Colonic mucosa (tissue), 4 donors: ENCODE results near the gene PCIF1. TPM values are rescaled to one million over a fixed set of nuclear protein-coding genes. Genes with fewer than 3 reads are reported as not detected.
A peak's percentile ranks its signal among the peaks of the same experiment; 100 is the strongest.
"Not testable (repeated sequence)": the region's sequence is repeated elsewhere in the genome, so short reads cannot be mapped to it uniquely, and the experiment has no call there.

Source experiments
- DNase-seq: peaks from one replicate; pipeline ENCODE4 v3.0.0-alpha.2; 2020
- H3K27ac ChIP-seq: fragments of 200-600 bp; one replicate; pipeline ENCODE4 v1.8.0; 2021
- H3K27me3 ChIP-seq: fragments of 200-600 bp; one replicate; pipeline ENCODE4 v1.8.0; 2021
- H3K36me3 ChIP-seq: fragments of 200-600 bp; one replicate; pipeline ENCODE4 v1.8.0; 2021
- H3K4me1 ChIP-seq: fragments of 200-600 bp; one replicate; pipeline ENCODE4 v1.8.0; 2021; ENCODE audit warnings: mild to moderate bottlenecking
- H3K4me3 ChIP-seq: fragments of 200-600 bp; one replicate; pipeline ENCODE4 v1.8.0; 2021
- H3K9ac ChIP-seq, 2 donors: one replicate each; pipeline ENCODE4 v1.7.0; 2013; ENCODE audit warnings: control low read depth in 2 of 2, low read depth in 2 of 2, low read length in 2 of 2
- H3K9me3 ChIP-seq: fragments of 200-600 bp; one replicate; pipeline ENCODE4 v1.8.0; 2021
- CTCF ChIP-seq: fragments of 200-600 bp; IDR thresholded peaks from one replicate; pipeline ENCODE4 v1.8.0; 2022; ENCODE audit warnings: antibody characterized with exemption, mild to moderate bottlenecking
- intact Hi-C: fragments of 100-400 bp; cut with DNase I; formaldehyde crosslinking; loops from one replicate; pipeline ENCODE4 v1.14.1; 2022
- total RNA-seq, 2 donors: library from RNA; stranded (reverse); fragmentation: NEBNext Ultra II Directional in 1 of 2; extraction: Animal tissue kit (Norgen Biotek cat#: 25700) in 1 of 2; gene quantifications; one replicate each; pipeline ENCODE4 v1.2.1, GENCODE V29; 2021
- donor health status: healthy.
- donor health status: DM: no; HTN: no; CAD: no.
- donor health status: DM: no; HTN: no; CAD: no.

Gene PCIF1
- total RNA-seq, 2 donors from 2014 or later, result 28.9 to 33.6 TPM

DNA sequence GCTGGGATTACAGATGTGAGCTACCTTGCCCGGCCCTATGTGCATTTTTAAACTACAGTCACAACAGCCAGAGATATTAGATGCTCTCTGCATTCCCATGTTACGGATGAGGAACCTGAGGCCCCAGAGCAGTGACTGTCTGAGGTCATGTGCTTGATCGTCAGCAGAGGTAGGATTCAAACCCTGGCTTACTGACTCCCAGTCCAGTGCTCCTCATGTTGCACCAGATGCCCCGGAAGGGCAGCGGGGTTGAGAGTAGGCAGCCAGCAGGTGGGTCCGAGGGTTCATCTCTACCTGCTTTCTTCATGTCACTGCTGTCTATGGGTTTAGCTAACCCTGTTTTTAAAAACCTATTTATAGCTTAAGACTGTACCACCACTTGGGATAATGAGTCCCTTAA lies 46.8 kb downstream of the PCIF1 start:
- Histone ChIP-seq H3K27ac (no peak overlapping the region), H3K9me3 (no peaks in the 10 kb centered on the region), H3K4me3 (no peak overlapping the region), H3K36me3 (no peaks in the 10 kb centered on the region), H3K27me3 (no peaks in the 10 kb centered on the region), H3K9ac (no peak overlapping the region), H3K4me1 (no peaks in the 10 kb centered on the region)
- intact Hi-C loops, result no loop called here
- TF ChIP-seq CTCF, result no peak
- DNase-seq, result no peak

DNA sequence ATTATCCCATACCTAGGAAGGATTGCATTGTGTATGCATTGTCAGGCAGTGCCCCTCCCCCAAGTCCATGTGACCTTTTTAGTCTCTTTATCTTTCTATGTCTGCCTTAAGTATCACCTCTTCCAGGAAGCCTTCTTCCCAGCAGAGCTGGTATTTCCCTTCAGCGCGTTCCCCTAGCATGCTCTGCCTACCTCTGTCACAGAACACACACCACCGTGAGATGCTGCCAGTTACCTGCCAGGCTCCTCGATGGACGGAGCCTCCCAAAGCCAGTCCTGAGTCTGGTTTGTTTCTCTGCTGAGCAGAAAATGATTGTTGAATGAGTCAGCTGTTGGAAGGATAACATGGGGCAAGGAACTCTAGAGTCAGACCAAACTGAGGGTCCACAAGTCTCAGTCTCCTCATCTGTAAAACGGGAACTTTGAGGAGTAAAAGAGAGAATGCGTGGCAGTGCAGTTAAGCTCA lies 48.8 kb downstream of the PCIF1 start:
- TF ChIP-seq CTCF, result no peak
- intact Hi-C loops, result no loop called here
- no peak for DNase-seq
- no peaks in the 10 kb centered on the region for H3K36me3 ChIP-seq
- no peaks in the 10 kb centered on the region for H3K9me3 ChIP-seq
- H3K27ac ChIP-seq, result no peak overlapping the region
- H3K4me3 ChIP-seq, result no peak overlapping the region
- H3K4me1 ChIP-seq, result no peaks in the 10 kb centered on the region
- no peaks in the 10 kb centered on the region for H3K27me3 ChIP-seq
- H3K9ac ChIP-seq, result no peak overlapping the region

GRCh38 chr20:45985573-45985972 lies 51.1 kb downstream of the PCIF1 start:
- DNase-seq, result no peak
- H3K9me3 ChIP-seq, result no peaks in the 10 kb centered on the region
- intact Hi-C loops, result no loop called here
- no peaks in the 10 kb centered on the region for H3K27me3 ChIP-seq
- no peak overlapping the region for H3K4me3 ChIP-seq
- H3K36me3 ChIP-seq, result no peaks in the 10 kb centered on the region
- TF ChIP-seq CTCF, result no peak
- no peaks in the 10 kb centered on the region for H3K4me1 ChIP-seq
- no peak overlapping the region for H3K9ac ChIP-seq
- no peak overlapping the region for H3K27ac ChIP-seq

GRCh38 chr20:45987108-45987780 lies 52.8 kb downstream of the PCIF1 start:
- no peaks in the 10 kb centered on the region for H3K36me3 ChIP-seq
- intact Hi-C loops, result no loop called here
- no peak overlapping the region for H3K9ac ChIP-seq
- no peaks in the 10 kb centered on the region for H3K4me1 ChIP-seq
- no peak overlapping the region for H3K4me3 ChIP-seq
- TF ChIP-seq CTCF, result peak; percentile 78
- peak; percentile 72 for DNase-seq
- no peak overlapping the region for H3K27ac ChIP-seq
- H3K27me3 ChIP-seq, result no peaks in the 10 kb centered on the region
- H3K9me3 ChIP-seq, result no peaks in the 10 kb centered on the region

GRCh38 chr20:45988830-45989229 lies 54.3 kb downstream of the PCIF1 start:
- H3K4me3 ChIP-seq, H3K36me3 ChIP-seq, H3K9me3 ChIP-seq, H3K9ac ChIP-seq, DNase-seq, H3K27me3 ChIP-seq, H3K27ac ChIP-seq, H3K4me1 ChIP-seq, intact Hi-C loops: not testable (repeated sequence)

DNA sequence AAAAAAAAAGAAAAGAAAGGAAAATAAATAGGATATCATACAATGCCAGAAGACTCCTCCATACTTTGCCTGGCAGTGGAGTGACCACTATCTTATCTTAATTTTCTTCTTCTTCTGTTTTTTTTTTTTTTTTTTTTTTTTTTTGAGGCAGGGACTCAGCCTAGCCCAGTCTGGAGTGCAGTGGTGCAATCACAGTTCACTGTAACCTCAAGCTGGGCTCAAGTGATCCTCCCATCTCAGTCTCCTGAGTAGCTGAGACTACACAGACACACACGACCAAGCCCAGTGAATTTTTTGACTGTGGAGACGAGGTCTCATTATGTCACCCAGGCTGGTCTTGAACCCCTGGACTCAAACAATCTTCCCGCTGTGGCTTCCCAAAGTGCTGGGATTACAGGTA lies 57.1 kb downstream of the PCIF1 start:
- no peaks in the 10 kb centered on the region for H3K4me1 ChIP-seq
- no peak for DNase-seq
- no peak overlapping the region for H3K27ac ChIP-seq
- no peaks in the 10 kb centered on the region for H3K9me3 ChIP-seq
- H3K36me3 ChIP-seq, result no peaks in the 10 kb centered on the region
- intact Hi-C loops, result no loop called here
- no peak overlapping the region for H3K9ac ChIP-seq
- TF ChIP-seq CTCF, result no peak
- H3K4me3 ChIP-seq, result no peak overlapping the region
- H3K27me3 ChIP-seq, result no peaks in the 10 kb centered on the region
